IPS-20b (cell line): ENCODE measurements around the gene COL5A1.

Experiments used
- H3K27ac ChIP-seq: one replicate; pipeline ENCODE4 v1.5.1; 2013; ENCODE audit warnings: low read length
- H3K27me3 ChIP-seq: 2 replicates; pipeline ENCODE4 v1.6.1; 2013; ENCODE audit warnings: mild to moderate bottlenecking, low read length, inconsistent platforms; ENCODE audit not compliant: insufficient read depth
- H3K36me3 ChIP-seq: 2 replicates; pipeline ENCODE4 v1.6.1; 2013; ENCODE audit warnings: low read depth, mild to moderate bottlenecking, inconsistent platforms, low read length, moderate library complexity; ENCODE audit not compliant: insufficient read depth
- H3K4me1 ChIP-seq: 2 replicates; pipeline ENCODE4 v1.6.1; 2013; ENCODE audit warnings: mild to moderate bottlenecking, control low read depth, inconsistent platforms, low read length, moderate library complexity; ENCODE audit not compliant: insufficient read depth
- H3K4me3 ChIP-seq: 2 replicates; pipeline ENCODE4 v1.5.1; 2013; ENCODE audit warnings: mild to moderate bottlenecking, low read length, inconsistent platforms
- H3K9ac ChIP-seq: 2 replicates; pipeline ENCODE4 v1.6.1; 2013; ENCODE audit warnings: low read depth, mild to moderate bottlenecking, inconsistent platforms, low read length, moderate library complexity
- H3K9me3 ChIP-seq: 2 replicates; pipeline ENCODE4 v1.6.1; 2013; ENCODE audit warnings: mild to moderate bottlenecking, low read depth, low read length, inconsistent platforms; ENCODE audit not compliant: insufficient read depth

Gene COL5A1

DNA sequence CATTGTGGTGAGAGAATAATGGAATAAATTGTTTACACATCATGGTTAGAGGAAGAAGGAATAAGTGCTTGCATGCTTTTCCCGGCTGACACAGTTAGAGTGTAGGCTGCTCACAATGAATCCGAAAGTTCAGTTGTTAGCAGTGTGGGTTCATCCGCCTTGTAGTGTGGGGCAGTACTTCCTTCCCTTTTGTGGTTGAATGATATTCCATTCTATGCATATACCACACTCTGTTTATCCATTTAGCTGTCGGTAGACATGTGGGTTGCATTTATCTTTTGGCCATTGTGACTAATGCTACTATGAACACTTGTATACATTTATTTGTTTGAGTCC lies 84.0 kb downstream of the COL5A1 start:
- no peak overlapping the region for H3K27ac ChIP-seq
- H3K4me3 ChIP-seq: no peak overlapping the region
- no peak overlapping the region for H3K9ac ChIP-seq
- H3K9me3 ChIP-seq: no peaks in the 10 kb centered on the region
- H3K36me3 ChIP-seq: no peaks in the 10 kb centered on the region; the same call in 1 of the 2 replicates
- no peaks in the 10 kb centered on the region for H3K4me1 ChIP-seq
- H3K27me3 ChIP-seq: no peaks in the 10 kb centered on the region

DNA sequence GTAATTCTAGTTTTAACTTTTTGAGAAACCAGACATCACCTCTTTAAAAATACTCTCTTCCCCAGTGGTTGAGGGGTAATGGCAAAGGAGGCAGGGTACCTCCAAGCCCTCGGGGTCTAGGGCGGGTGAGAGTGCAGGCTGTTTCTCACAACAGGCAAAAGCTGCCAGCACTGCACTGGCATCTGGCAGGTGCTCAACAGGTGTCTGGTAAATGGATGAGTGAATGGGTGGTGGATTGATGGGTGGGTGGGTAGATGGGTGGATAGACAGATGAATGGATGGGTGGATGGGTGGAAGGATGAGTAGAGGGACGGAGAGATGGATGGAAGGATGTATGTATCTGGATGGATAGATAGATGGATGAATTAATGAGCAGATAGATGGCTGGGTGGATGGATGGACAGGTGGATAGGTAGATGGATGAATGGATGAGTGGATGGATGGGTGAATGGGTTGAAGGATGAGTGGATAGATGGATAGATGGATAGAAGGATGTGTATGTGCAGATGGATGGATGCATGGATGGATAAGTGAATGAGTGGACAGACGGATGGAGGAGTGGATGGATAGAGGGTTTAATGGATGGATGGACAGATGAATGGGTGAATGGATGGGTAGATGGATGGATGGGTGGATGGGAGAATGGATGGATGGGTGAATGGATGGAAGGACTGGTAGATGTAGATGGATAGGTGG lies 84.6 kb downstream of the COL5A1 start:
- no peak overlapping the region for H3K4me3 ChIP-seq
- no peaks in the 10 kb centered on the region for H3K27me3 ChIP-seq
- H3K9ac ChIP-seq: no peak overlapping the region
- no peaks in the 10 kb centered on the region; the same call in 1 of the 2 replicates for H3K36me3 ChIP-seq
- H3K27ac ChIP-seq: no peak overlapping the region
- H3K9me3 ChIP-seq: no peaks in the 10 kb centered on the region
- no peaks in the 10 kb centered on the region for H3K4me1 ChIP-seq

- H3K4me3 ChIP-seq: no peak overlapping the region
- no peaks in the 10 kb centered on the region for H3K27me3 ChIP-seq
- no peaks in the 10 kb centered on the region for H3K4me1 ChIP-seq
- no peaks in the 10 kb centered on the region; the same call in 1 of the 2 replicates for H3K36me3 ChIP-seq
- no peak overlapping the region for H3K27ac ChIP-seq
- H3K9ac ChIP-seq: no peak overlapping the region
- H3K9me3 ChIP-seq: no peaks in the 10 kb centered on the region
These were observed 85.1 kb downstream of the COL5A1 start for GRCh38 chr9:134726722-134727034.

DNA sequence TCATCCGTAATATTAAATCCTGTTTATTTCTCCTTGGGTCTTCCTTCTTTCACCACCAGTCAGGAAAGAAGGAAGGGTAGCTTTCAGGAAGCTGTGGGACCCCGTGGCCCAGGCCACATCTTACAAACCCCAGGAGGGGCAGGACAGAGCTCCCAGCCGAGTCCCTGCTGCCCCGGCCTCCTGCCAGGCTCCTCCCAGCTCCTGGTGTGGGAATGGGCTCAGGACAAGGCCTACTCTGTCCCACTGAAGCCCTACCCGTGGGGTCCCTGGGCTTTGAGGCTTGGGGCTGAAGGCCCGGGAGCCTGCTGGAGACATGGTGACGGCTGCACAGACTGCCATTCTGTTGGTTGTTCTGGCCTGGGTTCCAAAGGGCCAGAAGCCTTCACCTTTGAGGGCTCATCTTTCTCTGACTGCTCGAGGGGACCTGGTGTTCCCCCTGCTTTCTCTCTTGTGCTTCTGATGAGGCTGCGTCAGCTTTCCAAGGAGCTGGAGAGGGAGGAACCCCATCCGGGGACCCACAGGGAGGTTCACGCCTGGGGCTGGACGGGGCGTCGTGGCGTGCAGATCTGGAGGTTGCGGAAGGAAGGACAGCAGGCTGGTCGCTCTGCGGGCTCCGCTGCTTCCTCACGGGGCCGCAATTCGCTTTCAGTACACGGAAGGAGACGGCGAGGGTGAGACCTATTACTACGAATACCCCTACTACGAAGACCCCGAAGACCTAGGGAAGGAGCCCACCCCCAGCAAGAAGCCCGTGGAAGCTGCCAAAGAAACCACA lies 86.6 kb downstream of the COL5A1 start:
- H3K27me3 ChIP-seq: no peaks in the 10 kb centered on the region
- H3K36me3 ChIP-seq: no peaks in the 10 kb centered on the region; the same call in 1 of the 2 replicates
- H3K4me1 ChIP-seq: no peaks in the 10 kb centered on the region
- H3K27ac ChIP-seq: no peak overlapping the region
- no peaks in the 10 kb centered on the region for H3K9me3 ChIP-seq
- H3K9ac ChIP-seq: no peak overlapping the region
- H3K4me3 ChIP-seq: no peak overlapping the region

DNA sequence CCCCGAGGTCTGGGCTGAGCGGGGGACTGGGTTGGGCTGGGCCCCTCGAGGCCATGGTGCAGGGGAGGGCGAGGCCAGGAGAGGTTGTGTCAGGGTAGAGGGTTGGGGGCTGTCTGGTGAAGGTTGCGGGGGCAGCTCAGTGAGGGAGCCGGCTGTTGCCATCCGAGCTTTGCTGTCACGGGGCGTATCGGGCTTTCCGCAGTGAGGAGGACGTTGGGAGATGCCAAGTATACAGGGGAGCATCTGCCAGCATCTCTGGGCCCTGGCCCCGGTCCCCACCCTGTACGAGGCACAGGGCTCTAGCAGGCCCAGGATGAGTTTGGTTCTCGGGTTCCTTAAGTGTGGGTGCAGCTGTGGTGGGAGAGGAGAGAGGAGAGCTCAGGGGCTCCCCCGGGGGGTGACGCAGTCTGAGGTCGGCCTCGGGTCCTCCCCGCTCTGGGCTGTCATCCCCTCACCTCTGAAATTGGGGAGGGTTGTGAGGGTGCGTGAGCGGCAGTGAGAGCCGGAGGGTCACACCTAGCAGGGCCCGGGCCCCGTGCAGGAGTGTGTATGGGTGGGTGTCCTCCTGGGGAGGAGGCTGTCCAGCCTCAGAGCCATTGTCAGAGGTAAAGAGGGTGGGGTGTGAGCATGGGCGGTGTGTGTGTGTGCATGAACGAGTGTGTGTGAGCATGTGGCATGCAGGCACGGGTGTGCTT lies 87.3 kb downstream of the COL5A1 start:
- no peak overlapping the region for H3K4me3 ChIP-seq
- no peak overlapping the region for H3K27ac ChIP-seq
- no peaks in the 10 kb centered on the region for H3K9me3 ChIP-seq
- H3K4me1 ChIP-seq: no peaks in the 10 kb centered on the region
- no peak overlapping the region for H3K9ac ChIP-seq
- H3K36me3 ChIP-seq: no peaks in the 10 kb centered on the region; the same call in 1 of the 2 replicates
- no peaks in the 10 kb centered on the region for H3K27me3 ChIP-seq

DNA sequence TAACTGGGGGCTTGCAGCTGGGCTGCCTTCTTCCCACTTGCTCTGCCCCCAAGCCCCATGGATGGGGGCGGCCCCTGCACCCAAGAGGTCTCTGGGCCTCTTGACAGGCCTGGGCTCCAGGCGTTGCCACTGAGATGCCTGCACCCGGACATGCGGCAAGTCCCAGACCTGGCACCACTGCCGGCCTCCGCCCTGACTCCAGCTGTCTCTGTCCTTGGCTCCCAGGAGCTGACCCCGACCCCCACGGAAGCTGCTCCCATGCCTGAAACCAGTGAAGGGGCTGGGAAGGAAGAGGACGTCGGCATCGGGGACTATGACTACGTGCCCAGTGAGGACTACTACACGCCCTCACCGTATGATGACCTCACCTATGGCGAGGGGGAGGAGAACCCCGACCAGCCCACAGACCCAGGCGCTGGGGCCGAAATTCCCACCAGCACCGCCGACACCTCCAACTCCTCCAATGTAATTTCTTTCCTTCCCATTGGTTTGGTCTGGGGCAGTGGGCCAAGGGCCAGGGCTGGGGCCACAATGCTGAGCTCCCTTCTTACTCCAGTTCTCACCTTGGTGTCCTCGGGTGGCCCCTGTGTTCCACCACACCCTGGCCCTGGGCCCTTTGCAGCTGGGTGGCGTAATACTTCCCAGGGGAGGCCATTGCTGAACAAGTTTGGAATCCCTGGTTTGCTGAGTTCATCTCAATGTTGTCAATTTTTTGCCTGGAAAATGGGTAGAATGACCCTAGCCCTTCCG lies 88.6 kb downstream of the COL5A1 start:
- Histone ChIP-seq H3K27me3 (no peaks in the 10 kb centered on the region), H3K9ac (no peak overlapping the region), H3K27ac (no peak overlapping the region), H3K4me3 (no peak overlapping the region), H3K36me3 (no peaks in the 10 kb centered on the region; the same call in 1 of the 2 replicates), H3K4me1 (no peaks in the 10 kb centered on the region), H3K9me3 (no peaks in the 10 kb centered on the region)

GRCh38 chr9:134730761-134731496 lies 89.3 kb downstream of the COL5A1 start:
- Histone ChIP-seq H3K27ac (no peak overlapping the region), H3K27me3 (no peaks in the 10 kb centered on the region), H3K36me3 (no peaks in the 10 kb centered on the region; the same call in 1 of the 2 replicates), H3K9me3 (no peaks in the 10 kb centered on the region), H3K4me3 (no peak overlapping the region), H3K4me1 (no peaks in the 10 kb centered on the region), H3K9ac (no peak overlapping the region)

- no peaks in the 10 kb centered on the region; the same call in 1 of the 2 replicates for H3K36me3 ChIP-seq
- no peak overlapping the region for H3K9ac ChIP-seq
- H3K27ac ChIP-seq: no peak overlapping the region
- H3K9me3 ChIP-seq: no peaks in the 10 kb centered on the region
- H3K4me3 ChIP-seq: no peak overlapping the region
- H3K4me1 ChIP-seq: no peaks in the 10 kb centered on the region
- no peaks in the 10 kb centered on the region for H3K27me3 ChIP-seq
These were observed 90.1 kb downstream of the COL5A1 start for GRCh38 chr9:134731497-134732391.

GRCh38 chr9:134732392-134733110 lies 90.9 kb downstream of the COL5A1 start:
- Histone ChIP-seq H3K9ac (no peak overlapping the region), H3K9me3 (no peaks in the 10 kb centered on the region), H3K4me1 (no peaks in the 10 kb centered on the region), H3K27ac (no peak overlapping the region), H3K27me3 (no peaks in the 10 kb centered on the region), H3K4me3 (no peak overlapping the region), H3K36me3 (no peaks in the 10 kb centered on the region; the same call in 1 of the 2 replicates)
